HG03575 (cell line): Measurements from ENCODE around the gene TUBB2A.
"Not testable (repeated sequence)": the region's sequence is repeated elsewhere in the genome, so short reads cannot be mapped to it uniquely, and the experiment has no call there.

Experiments used
- ATAC-seq: cut with Tn5 transposase; IDR thresholded peaks from one replicate; pipeline ENCODE4 v1.9.1; 2021; ENCODE audit not compliant: unreplicated experiment, insufficient number of reproducible peaks, low FRiP score; ENCODE audit errors: extremely low read depth

Gene TUBB2A

DNA sequence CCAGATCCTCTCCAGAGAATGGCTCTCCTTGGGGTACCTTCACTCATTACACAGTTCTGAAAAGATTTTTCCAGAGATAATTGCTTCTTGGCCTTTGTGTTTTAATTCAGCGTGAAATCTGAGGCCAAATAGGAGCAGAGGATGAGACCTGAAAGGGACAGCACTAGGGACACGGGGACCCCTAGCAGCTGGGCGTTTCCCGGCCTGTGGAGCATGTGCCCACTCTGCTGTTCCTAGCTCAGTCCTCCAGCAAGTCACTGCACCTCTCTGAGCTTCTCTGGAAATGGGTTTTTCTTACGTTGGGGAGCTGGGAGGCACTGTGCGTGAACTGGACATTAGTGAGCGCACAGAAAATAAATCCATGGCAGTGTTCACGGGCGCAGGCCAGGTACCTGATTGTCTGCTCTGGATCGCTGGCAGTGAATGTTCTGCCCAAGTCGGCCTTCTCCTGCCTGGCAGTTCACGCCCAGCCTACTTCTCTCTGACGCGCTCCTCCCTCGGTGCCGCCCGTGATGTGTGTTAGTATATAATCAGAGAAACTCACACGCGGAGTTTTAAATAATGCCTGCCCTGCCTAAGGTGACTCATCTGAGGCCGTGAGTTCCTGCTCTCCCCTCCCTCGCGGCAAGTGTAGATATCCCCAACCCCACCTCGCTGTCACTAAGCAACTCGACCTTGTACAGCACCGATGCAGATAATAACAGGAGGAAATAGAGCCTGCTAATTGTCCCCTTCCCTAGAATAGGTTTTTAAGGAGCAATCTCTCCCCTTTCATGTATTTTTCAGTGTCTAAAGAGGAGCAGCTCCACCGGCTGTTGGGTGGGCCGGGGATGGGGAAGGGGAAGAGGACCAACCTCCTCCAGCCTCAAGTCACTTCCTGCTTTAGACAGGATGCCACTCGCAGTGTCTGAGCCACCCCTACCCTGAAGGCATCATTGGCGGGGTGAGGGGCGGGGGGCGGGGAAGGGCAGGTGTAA lies 2.7 kb upstream of the TUBB2A start:
- ATAC-seq, result no peak

DNA sequence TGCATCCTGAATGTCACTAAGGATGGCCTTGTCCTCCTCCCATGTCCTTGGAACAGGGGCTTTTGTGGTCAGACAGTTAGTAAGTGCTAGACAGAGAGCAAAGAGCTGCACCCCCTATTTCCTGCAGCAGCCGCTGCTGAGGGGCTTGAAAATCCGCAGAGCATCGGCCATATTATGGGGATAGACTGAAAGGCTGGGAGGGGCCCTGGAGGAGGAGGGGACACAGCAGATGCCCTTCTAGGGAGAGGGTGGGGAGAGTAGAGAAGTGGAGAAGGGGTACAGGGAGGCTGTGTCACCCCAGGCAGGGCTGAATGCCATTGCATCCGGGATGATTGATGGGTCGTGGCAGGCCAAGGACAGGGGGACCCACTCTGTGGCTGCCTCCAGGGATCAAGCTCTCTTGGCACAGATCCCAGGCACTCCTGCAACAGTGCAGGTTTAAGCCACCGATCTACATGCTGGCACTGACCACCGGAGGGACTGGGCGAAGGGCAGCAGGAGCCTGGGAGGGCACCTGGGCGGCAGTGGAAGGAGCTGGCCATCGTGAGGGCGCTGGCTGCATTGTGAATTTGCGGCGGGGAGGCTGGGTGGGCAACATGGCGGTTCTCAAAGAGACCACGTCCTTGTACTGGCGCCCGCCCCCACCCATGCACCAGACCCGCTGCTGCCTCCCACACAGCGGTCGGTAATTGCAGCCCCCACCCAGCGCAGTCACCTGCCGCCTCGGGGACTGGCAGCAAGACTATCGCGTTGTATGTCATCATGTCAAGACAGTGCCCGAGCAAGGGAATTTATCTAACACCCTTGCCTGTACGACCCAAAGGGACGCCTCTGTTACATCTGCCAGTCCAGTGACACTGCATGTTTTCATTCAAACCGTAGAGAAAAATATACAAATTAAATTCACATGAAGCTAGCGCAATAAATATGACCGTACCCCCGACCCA lies 887 bp downstream of the TUBB2A start:
- not testable (repeated sequence) for ATAC-seq

DNA sequence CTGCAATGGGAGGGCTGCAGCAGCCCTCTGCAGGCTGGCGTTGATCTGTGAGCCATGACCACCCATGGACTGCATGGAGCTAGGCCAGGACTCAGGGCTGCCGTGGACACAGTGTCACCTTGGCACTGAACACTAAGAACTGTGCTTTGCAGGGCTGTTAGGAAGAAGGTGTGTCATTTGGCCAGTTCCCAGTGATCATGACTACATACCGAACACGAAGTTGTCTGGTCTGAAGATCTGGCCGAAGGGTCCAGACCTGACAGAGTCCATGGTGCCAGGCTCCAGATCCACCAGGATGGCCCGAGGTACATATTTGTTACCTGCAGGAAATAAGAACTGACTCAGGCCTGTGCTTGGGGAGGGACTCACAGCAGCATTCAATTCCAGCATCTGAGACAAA lies 1.9 kb downstream of the TUBB2A start:
- not testable (repeated sequence) for ATAC-seq

DNA sequence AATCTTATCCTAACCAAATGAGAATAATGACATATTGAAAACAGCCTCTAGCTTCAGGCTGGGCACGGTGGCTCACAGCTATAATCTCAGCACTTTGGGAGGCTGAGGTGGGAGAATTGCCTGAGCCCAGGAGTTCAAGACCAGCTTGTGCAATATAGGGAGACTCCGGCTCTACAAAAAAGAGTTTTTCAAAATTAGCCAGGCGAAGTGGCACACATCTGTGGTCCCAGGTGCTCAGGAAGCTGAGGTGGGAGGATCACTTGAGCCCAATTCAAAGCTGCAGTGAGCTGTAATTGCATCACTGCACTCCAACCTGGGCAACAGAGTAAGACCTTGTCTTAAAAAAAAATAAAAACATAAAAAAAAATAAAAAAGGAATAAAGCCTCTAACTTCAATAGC lies 4.7 kb downstream of the TUBB2A start:
- ATAC-seq, result no peak

DNA sequence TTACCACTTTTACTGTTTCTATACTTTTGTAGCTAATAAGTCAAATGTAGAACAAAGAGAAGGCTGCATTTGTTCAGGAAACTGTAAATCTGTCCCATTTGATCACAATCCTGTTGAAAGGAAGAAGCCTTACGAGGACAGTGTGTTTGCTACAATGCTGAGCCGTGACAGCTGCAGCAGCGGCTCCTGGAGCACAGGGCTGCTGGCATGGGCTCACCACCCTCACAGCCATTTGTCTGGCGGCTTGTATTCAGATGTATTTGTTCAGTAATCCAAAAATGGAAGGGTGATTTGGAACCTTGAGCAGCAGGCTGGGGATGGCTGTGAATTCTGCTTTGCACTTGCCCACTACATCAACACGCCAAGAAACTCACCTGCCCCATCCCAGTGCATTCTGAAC lies 5.7 kb downstream of the TUBB2A start:
- no peak for ATAC-seq

DNA sequence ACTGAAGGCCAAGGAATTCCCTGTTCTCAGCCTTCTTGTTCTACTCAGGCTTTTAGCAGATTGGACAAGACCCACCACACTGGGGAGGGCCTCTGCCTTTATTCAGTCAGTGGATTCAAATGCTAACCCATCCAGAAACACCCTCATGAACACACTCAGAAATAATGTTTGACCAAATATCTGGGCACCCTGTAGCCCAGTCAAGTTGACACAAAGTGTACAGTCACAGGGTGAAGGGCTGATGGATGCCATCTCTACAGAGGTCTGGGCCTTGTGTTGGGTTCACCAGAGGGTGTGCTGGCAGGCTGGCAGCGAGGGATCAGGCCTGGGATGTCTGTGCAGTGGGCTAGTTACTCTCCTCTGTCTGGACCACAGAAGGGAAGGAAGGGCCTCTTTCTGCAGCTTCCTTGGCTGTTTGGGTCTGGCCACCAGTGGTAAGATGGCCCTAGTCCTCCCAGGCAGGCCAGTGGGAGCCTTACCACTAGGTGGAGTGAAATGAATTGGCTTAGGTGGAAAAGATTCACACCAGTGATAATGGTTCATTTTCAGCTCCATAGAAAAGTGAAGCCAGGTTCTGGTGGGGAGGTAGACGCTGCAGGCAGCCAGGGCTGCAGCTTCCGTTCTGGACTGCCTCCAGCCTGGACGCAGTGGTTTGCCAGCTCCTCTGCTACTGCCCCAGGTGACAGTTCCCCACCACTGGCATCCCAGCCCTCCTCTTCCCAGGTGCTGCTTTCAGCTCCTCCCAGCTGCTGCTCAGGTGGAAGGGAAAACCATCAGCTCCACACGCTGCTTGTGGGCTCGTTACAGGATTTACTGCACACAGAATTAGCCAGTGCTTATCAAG lies 9.2 kb downstream of the TUBB2A start:
- ATAC-seq, result no peak

DNA sequence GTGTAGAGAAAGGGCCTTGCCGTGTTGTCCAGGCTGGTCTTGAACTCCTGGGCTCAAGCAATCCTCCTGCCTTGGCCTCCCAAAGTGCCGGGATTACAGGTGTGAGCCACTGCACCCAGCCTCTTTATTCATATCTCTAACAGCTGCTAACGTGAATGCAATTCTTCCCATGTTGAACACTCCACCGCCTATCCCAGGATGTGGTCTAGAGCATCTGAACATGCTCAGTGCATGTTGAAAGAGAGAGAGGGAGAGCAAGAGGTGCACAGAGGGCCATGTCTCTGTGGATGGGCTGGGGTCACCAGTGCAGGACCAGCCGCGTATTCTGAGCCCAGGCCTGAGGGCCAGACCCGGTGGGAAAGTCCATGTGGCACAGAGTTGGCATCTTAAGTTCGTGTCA lies 12.8 kb downstream of the TUBB2A start:
- ATAC-seq, result no peak

DNA sequence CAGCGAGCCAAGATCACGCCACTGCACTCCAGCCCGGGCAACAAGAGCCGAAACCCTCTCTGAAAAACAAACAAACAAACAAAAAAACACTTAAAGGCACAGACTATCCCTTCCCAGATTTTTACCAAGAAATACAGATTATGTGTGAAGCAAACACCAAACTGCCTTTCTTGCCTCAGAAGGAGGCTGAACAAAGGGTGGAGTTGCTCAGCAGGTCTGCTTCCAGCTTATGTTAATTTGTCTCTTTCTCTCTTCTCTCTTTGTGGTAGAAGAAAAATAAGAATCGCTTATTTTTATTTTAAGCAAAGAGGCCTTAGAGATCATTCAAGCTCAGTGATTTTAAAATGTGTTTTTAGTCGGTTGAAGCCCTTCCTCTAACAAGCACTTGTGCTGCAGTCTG lies 14.2 kb downstream of the TUBB2A start:
- no peak for ATAC-seq

DNA sequence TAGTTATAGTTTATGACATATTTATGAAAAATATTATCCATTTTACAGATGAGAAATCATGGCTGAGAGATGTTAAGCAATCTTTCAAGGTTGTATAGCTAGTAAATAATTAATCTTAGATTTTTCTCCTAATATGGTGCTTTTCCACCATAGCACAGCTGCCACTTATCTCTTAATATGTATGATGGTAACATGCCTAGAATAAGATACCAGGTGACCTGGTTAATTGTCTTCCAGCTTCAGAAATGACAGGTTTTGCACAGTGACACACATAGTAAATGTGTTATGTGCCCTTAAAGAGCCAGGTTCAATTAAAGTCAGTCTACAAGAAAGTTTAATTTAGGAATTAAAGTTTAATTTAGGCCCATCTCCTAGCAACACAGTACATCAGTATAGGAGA lies 14.8 kb downstream of the TUBB2A start:
- no peak for ATAC-seq

DNA sequence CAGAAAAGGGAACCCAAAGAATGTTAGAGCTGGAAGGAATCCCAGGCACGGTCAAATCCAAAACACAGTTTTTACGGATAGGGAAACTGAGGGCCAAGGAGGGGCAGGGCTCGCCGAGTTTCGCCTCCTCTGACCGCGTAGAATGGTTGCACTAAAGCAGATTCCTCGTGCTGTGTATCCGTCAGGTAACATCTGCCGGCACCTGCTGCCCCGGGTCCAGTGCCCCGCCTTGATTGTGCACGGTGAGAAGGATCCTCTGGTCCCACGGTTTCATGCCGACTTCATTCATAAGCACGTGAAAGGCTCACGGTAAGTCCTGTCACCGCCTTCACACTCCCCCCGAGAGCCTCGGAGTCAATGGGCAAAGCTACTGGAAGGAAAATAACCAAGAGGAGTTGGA lies 17.1 kb downstream of the TUBB2A start:
- no peak for ATAC-seq

DNA sequence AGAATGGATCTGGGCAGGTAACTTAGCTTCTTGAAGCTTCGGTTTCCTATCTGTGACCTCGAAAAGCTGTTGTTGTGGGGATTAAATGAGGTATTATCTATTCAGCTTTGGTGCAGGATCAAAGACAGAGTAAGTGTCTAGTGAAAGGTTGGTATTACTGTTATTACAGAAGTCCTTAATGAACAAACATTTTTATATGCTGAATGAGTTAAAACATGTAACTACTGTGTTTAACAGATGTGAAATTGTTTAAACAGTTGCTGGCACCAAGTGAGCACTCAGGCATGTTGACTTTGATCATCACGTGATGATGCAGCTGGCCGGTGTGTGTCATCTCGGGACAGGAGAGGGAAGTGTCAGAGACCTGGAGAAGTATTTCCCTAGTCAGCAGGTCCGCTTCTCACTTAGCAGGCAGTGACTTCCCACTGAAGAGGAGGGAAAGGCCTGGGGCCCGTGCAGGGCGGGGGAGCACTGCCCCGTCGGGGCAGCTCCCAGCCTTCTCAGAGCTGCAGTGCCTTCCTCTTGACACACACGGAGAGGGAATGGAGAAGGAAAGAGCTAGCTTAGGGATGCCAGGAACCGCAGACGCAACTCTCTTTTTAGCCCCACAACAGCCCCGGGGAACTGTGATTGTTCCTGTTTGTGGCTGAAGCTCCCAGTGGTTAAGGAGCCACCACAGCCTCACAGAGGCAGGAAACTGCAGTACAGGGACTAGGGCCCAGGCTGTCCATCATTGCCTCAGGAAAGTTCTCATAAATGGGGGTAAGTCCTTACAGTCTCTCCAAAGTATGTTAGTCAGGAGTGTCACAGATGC lies 18.0 kb downstream of the TUBB2A start:
- no peak for ATAC-seq

DNA sequence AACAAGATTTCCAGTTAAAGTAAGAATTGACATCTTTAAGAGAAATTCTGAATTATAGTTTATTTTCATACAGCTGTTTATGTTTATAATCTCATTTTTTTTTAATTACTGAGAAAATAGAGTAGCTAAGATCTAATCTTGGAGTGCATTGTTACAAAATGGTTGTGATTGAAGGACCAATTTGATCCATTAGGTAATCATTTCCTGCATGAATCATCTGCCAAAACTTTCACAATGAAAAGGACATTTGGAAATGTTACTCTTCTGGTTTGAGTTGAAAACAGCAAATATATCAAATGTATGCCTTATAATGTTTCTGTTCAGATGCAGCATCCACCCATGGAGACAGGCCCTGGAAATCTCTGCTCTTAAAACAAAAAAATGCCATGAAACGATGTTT lies 19.0 kb downstream of the TUBB2A start:
- ATAC-seq, result no peak

DNA sequence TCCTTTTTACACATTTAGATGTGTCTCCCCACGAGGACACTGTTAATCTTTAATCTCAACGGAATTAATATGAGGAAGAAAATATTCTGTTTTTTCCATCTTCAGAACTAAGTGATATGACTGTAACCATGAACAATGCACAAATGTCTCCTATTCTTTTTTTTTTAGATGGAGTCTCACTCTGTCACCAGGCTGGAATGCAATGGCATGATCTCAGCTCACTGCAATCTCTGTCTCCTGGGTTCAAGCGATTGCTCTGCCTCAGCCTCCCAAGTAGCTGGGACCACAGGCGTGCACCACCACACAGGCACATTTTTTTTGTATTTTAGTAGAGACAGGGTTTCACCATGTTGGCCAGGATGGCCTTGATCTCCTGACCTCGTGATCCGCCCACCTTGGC lies 19.5 kb downstream of the TUBB2A start:
- not testable (repeated sequence) for ATAC-seq

DNA sequence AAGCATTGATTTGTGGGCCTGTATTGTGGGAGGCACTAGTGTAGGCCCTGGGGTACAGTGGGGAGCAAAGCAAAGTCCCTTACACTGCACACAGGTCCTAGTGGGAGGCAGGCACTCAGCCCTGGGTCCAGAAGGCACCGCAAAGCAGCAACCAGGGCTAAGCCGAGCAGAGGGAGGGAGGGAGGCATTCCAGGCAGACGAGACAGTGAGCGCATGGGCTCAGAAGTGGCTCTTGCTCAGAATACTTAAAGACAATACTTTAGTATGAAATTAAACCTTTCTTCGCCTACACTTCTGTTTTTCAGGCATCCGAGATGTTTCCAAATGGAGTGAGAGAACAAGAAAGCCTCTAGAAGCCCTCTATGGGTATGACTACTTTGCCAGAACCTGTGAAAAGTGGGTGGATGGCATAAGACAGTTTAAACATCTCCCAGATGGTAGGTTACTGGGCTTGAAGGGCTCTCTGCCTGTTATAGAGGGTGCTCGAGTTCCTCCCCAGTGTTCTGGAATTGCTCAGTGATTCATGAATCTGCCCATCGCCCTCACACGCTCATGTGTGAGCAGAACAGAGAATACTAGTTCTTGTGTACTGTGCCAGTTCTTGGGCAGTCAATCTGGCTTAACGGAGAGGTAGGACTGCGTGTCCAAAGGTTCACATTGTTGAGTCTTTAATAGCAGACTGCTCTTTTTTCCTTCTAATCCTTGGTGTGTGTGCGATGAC lies 20.1 kb downstream of the TUBB2A start:
- no peak for ATAC-seq

DNA sequence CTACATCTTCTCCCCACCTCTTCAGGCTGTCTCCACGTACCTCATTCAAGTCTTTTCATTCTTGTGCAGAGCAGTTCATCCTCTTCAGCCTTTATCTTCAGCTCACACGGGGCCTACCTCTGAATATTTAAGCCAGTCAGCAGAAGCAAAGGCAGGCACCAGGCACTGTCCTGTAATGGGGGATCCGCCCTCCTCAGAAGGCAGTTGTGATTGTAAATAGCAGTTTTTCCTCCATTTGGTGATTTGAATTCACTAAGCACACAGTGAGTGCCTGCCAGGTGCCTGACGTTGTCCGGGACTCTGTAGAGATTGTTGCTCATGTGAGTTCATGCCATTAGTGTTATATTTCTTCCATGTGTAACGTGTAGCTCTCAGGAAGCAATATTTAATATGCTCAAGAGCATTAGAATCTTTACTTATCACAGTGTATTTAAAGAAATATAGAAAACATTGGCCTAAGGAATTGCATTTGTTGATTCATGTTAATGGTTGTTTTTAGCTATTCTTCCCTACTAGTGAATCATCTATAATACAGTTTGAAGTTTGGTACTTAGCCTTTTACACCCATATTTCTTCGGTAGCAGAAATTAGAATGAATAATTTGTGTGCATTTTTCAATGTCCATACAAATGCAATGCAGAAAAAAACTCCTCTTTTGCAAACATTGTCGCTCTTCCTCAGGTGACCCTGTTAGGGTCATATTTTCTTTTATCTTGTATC lies 20.9 kb downstream of the TUBB2A start:
- ATAC-seq, result no peak

DNA sequence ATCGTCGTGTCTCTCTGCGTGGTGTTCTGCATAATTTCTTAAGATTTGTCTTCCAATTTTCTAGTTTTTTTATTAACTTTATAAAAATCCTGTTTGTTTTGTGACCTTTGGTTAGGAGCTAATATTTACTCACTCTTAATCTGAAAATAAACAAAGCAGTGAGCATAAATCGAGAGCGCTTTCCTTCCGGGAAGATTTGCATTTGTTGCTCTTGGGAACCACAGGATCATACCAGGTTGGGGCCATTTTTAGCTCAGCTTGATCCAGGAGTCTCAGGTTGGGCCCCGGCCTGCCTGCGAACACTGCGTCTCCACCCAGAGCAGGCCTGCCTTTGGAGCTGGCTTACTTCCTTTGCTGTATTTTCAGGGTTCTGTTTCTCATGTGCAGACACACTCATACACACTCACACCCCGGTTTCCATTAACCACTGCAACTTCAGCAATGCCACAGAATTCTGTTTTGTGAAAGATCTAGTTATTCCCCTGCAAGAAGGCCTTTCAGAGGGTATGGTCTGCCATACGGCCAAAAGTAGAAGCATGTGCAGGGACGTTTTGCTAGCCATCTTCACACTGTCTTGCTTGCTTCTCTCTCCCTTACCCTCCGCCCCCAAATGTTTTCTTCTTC lies 21.6 kb downstream of the TUBB2A start:
- no peak for ATAC-seq

DNA sequence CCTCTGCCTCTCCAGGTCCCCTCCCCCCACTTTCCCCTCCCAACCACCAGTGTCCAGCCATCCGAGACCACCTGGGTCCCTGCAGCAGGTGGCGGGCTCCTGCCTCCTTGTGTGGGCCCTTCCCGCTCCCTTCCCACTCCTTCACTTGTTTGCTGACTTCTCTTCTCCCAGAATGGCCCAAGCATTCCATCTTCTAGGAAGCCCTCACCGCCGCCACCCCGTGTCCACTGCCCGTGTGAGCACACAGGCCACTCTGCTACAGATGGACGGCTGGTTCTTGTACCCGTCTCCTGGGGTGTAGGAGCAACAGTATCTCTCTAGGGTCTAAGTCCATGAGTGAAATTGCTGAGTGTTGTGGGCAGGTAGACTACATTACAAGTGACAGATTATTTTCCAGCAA lies 23.8 kb downstream of the TUBB2A start:
- ATAC-seq, result no peak
